ENCODE measurements around the gene KIF6.
A peak's percentile ranks its signal among the peaks of the same experiment; 100 is the strongest.

KIF6 gene

DNA sequence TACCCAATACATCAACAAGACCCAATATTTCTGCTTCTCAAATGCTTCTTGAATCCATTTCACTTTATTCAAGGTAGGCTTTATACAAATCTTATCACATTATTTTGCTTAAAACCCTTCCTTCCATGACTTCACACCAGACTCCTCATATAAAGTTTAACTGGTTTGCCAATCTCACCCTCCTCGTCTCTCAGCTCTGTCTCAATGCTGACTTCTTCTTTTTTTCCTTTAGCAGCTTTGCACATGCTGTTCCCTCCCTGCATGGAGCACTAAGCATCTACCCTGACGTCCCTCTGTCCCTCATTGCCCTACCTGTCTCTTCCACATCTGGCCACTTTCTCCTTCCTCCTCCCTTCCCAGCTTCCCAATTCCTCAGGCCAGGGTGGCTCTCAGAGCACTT, 442.4 kb downstream of the KIF6 start:
- Histone ChIP-seq H3K36me3 (no peaks in the 10 kb centered on the region), H4K20me1 (peaks cover 0 to 4% (median 0%) of the 10 kb centered on the region in 11 experiments; a peak in 1 of 22 replicates), H3K4me2 (peak overlapping the region in 1 of 11 experiments; percentile 35; a peak in 1 of 22 replicates), H3K27ac (no peak overlapping the region), H3K4me3 (no peak overlapping the region), H3K9ac (no peak overlapping the region), H3K27me3 (peaks cover 0 to 20% (median 0%) of the 10 kb centered on the region in 11 experiments; a peak in 4 of 22 replicates), H3K4me1 (peaks cover 14 to 39% (median 17%) of the 10 kb centered on the region in 10 experiments), H3K9me3 (replicated peaks in 1 of 11) (no peaks in the 10 kb centered on the region)
- no peak for TF ChIP-seq Cebpa-rat (IDR thresholded peaks at IDR 0.05)

DNA sequence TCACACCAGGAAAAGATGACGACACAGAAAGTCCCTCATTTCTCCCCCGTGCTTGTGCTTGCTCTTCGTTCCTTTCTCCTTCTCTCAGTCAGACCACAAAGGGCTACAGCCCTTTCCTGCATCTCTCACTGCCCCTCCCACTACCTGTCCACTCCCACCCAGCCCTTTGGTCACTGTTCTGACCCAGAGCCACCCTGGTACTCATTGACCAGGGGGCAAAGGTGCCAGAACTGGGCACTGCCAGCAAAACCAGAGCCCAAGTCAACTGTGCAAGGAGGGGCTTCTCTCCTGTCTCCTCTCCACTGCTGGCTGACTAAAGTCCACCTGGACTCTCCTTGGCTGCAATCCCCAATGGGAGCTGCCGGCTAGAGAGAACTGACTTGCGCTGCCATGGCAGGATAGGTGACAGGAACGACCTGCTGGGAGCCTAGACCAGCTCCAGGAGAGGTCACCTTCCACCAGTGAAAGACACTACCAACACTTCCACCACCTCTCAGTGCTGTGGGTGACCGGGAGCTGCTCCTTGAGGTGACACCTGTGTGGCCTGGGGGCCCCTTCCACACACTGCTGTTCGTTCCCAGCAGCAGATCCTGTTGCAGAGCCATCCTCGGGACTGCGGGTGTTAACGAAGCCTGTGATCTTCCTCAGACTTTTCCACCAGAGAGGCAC, 443.8 kb downstream of the KIF6 start:
- no peak for TF ChIP-seq Cebpa-rat (IDR thresholded peaks at IDR 0.05)
- Histone ChIP-seq H4K20me1 (peaks cover 0 to 4% (median 0%) of the 10 kb centered on the region in 11 experiments; a peak in 1 of 22 replicates), H3K4me1 (peaks cover 14 to 31% (median 17%) of the 10 kb centered on the region in 10 experiments), H3K27ac (no peak overlapping the region), H3K4me3 (no peak overlapping the region), H3K9ac (no peak overlapping the region), H3K36me3 (no peaks in the 10 kb centered on the region), H3K9me3 (replicated peaks in 1 of 11) (no peaks in the 10 kb centered on the region), H3K4me2 (no peak overlapping the region), H3K27me3 (peaks cover 0 to 20% (median 0%) of the 10 kb centered on the region in 11 experiments; a peak in 4 of 22 replicates)

DNA sequence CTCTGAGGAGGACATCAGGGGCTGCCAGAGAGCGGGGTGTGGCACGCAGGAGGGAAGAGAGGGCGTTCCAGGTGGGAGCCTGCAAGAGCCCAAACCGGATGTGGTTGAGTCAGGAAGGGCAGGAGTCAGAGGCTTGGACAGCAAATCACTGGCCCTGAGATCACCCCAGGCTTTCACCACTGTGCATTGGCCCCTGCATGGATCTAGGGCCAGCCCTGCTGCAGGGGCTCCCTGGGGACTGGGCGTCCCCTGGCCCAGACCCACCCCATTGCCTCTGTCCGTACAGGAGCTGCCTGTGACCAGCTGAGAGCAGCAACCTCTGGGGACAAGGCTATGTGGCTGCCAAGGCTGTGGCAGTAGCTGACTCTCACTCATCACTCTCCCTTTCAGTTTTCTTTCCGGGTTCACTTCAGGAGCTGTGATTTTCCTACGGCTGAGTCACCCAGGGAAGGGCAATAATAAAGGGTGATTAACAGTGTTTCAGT, 444.9 kb downstream of the KIF6 start:
- peaks cover 14 to 31% (median 17%) of the 10 kb centered on the region in 10 experiments for H3K4me1 ChIP-seq
- peaks cover 0 to 20% (median 0%) of the 10 kb centered on the region in 11 experiments; a peak in 4 of 22 replicates for H3K27me3 ChIP-seq
- H3K27ac ChIP-seq, result 0 out of 22 replicates have a peak overlapping the region, but pooled peaks of 1 of the 11 experiments have one; percentile 3
- peaks cover 0 to 4% (median 0%) of the 10 kb centered on the region in 11 experiments; a peak in 1 of 22 replicates for H4K20me1 ChIP-seq
- TF ChIP-seq Cebpa-rat (IDR thresholded peaks at IDR 0.05), result no peak
- 0 out of 20 replicates have a peak overlapping the region, but pooled peaks of 1 of the 10 experiments have one; percentile 8 for H3K4me3 ChIP-seq
- peak overlapping the region; percentile 55 to 85 (median 77) for H3K4me2 ChIP-seq
- no peaks in the 10 kb centered on the region for H3K36me3 ChIP-seq
- H3K9ac ChIP-seq, result 0 out of 22 replicates have a peak overlapping the region, but pooled peaks of 1 of the 11 experiments have one; percentile 13
- H3K9me3 ChIP-seq (replicated peaks in 1 of 11), result no peaks in the 10 kb centered on the region

Data from BLaER1 treated with 17β-estradiol and CSF1 and Interleukin-3, amounts not matched to agents 10 nM and 100 nM (cell line).